Pancreas (tissue), 10 donors: Measurements from ENCODE around the gene ASXL3. TPM values are rescaled to one million over a fixed set of nuclear protein-coding genes. Genes with fewer than 3 reads are reported as not detected.

ENCODE experiments used
- ATAC-seq, 4 donors: fragments of 200-7000 bp; cut with Tn5 transposase; one replicate each; pipeline versions ENCODE4 v1.8.0 to v1.9.1; 2020; ENCODE audit warnings: mild to moderate bottlenecking in 4 of 4, moderate library complexity in 4 of 4
- DNase-seq, 6 donors: peaks; one replicate each; pipeline ENCODE4 v3.0.0-alpha.2; 2020
- FAIRE-seq: peaks from 2 replicates; lab custom pipeline; 2012; peaks lifted over from hg19 to GRCh38; lab: Jason Lieb, UNC
- H3K27ac ChIP-seq, 4 donors: fragments of 200-600 bp; sonication (generic); 1 replicate in 3 of 4; 2 replicates in 1 of 4; pipeline versions ENCODE4 v1.5.0 to v1.8.0; 2020
- H3K27me3 ChIP-seq, 4 donors: fragments of 200-600 bp; one replicate each; pipeline ENCODE4 v1.8.0; 2021
- H3K36me3 ChIP-seq, 3 donors: fragments of 200-600 bp; sonication (generic) in 1 of 3; one replicate each; pipeline versions ENCODE4 v1.5.0 to v1.8.0; 2020 to 2021
- H3K4me1 ChIP-seq, 3 donors: fragments of 200-600 bp; one replicate each; pipeline ENCODE4 v1.8.0; 2021
- H3K4me3 ChIP-seq, 4 donors: fragments of 200-600 bp; sonication (generic) in 2 of 4; one replicate each; pipeline versions ENCODE4 v1.5.0 to v1.8.0; 2020 to 2021
- H3K9me3 ChIP-seq, 4 donors: fragments of 200-600 bp; one replicate each; pipeline ENCODE4 v1.8.0; 2021
- WGBS, 2 donors: extraction: QIAGEN DNeasy Blood & Tissue Kit; methylation state at CpG; one replicate each; pipeline ENCODE4 v1.1.7; 2013; 5-methylcytosine and 5-hydroxymethylcytosine counted together
- intact Hi-C, 3 donors: fragments of 100-400 bp; cut with DNase I; formaldehyde crosslinking; loops; one replicate each; pipeline versions ENCODE4 v1.11.1 to v1.14.2; 2022
- polyA plus RNA-seq, 2 donors: library from polyadenylated mRNA; stranded (reverse); fragments of 200-250 nt; gene quantifications; one replicate each; pipeline ENCODE4 v1.2.3, GENCODE V29; 2013
- total RNA-seq, 6 donors: library from RNA; stranded (reverse); fragmentation: NEBNext Ultra II Directional in 4 of 6; extraction: Animal tissue kit (Norgen Biotek cat#: 25700) in 4 of 6; gene quantifications; one replicate each; pipeline versions ENCODE4 v1.2.1 to v1.2.4, GENCODE V29; 2021 to 2023
- TF ChIP-seq, protein P1 (sequence below), 4 donors: fragments of 200-600 bp; sonication (generic) in 3 of 4; IDR thresholded peaks; one replicate each; pipeline versions ENCODE4 v1.5.0 to v1.8.0; 2021; ENCODE audit warnings: antibody characterized with exemption in 4 of 4
- donor health status: healthy with polysubstance abuse.
- donor health status: DM: no; HTN: no; CAD: no; lungs with moderate emphysema.
- donor health status: DM: no; HTN: no; CAD: no.
- donor health status: control.
- donor health status: control.
- donor health status: Bipolar disorder and iron deficiency.
- donor health status: DM: yes; HTN: yes; CAD: no.
- donor health status: DM: no; HTN: no; CAD: no.
- donor health status: DM: no; HTN: no; CAD: no.
- donor health status: DM: yes; HTN: yes; CAD: no.

Gene ASXL3
- total and polyA plus RNA-seq, 8 donors: 0.49 to 2.5 (median 1.6) TPM

- Histone ChIP-seq H3K27ac (no peak overlapping the region), H3K4me3 (no peak overlapping the region), H3K27me3 (no peaks in the 10 kb centered on the region), H3K9me3 (no peaks in the 10 kb centered on the region), H3K36me3 (no peaks in the 10 kb centered on the region), H3K4me1 (no peaks in the 10 kb centered on the region)
- TF ChIP-seq, protein P1, sequence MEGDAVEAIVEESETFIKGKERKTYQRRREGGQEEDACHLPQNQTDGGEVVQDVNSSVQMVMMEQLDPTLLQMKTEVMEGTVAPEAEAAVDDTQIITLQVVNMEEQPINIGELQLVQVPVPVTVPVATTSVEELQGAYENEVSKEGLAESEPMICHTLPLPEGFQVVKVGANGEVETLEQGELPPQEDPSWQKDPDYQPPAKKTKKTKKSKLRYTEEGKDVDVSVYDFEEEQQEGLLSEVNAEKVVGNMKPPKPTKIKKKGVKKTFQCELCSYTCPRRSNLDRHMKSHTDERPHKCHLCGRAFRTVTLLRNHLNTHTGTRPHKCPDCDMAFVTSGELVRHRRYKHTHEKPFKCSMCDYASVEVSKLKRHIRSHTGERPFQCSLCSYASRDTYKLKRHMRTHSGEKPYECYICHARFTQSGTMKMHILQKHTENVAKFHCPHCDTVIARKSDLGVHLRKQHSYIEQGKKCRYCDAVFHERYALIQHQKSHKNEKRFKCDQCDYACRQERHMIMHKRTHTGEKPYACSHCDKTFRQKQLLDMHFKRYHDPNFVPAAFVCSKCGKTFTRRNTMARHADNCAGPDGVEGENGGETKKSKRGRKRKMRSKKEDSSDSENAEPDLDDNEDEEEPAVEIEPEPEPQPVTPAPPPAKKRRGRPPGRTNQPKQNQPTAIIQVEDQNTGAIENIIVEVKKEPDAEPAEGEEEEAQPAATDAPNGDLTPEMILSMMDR (IDR thresholded peaks at IDR 0.05): no peak
- WGBS, 2 donors: 79 to 91% methylated on average over 2 of the region's 2 CpGs
- FAIRE-seq (no peak), ATAC-seq (no peak), DNase-seq (no peak)
- intact Hi-C loops: no loop called here
These were observed 79.0 kb downstream of the ASXL3 start for GRCh38 chr18:33656889-33657448.

GRCh38 chr18:33660696-33661310 lies 82.8 kb downstream of the ASXL3 start:
- Histone ChIP-seq H3K4me1 (no peaks in the 10 kb centered on the region), H3K27me3 (no peaks in the 10 kb centered on the region), H3K9me3 (no peaks in the 10 kb centered on the region), H3K4me3 (no peak overlapping the region), H3K36me3 (no peaks in the 10 kb centered on the region), H3K27ac (no peak overlapping the region)
- TF ChIP-seq, protein P1 (IDR thresholded peaks at IDR 0.05): no peak
- intact Hi-C loops: no loop called here
- ATAC-seq (no peak), DNase-seq (no peak), FAIRE-seq (no peak)
- WGBS, 2 donors: 72 to 88% methylated on average over 2 of the region's 2 CpGs

DNA sequence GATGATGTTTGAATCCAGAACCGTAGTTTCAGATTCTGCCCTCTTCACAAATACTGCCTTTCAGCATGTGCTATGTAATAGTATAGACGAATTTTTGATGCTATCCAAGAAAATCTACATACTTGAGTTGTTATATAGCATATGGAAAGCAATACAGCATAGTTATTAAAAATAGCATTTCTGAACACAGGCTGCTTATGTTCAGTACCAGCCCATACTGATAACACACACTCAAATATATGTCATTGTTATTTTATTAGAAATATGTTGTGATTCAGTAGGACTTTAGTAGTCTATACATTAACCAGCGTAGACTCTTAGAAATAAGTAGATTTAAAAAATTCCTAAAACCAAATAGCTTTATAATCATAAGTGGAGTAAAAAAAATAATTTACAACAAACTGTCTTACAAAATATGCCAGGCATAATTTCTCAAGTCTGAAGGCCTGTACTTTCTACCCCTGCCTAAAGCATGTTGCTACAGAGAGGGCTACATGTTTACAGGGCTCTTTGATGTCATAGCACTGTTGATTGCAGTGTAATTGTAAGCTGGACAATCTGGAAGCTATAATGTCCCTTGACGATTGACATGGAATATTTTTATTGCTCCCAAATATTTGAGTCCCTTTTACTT lies 86.3 kb downstream of the ASXL3 start:
- H3K4me3 ChIP-seq: no peak overlapping the region
- DNase-seq (no peak), FAIRE-seq (no peak), ATAC-seq (no peak)
- H3K27me3 ChIP-seq: no peaks in the 10 kb centered on the region
- H3K4me1 ChIP-seq: no peaks in the 10 kb centered on the region
- WGBS, 2 donors: 63 to 72% methylated on average over 4 of the region's 4 CpGs
- H3K27ac ChIP-seq: no peak overlapping the region
- H3K36me3 ChIP-seq: no peaks in the 10 kb centered on the region
- TF ChIP-seq, protein P1 (IDR thresholded peaks at IDR 0.05): no peak
- intact Hi-C loops: no loop called here
- no peaks in the 10 kb centered on the region for H3K9me3 ChIP-seq

DNA sequence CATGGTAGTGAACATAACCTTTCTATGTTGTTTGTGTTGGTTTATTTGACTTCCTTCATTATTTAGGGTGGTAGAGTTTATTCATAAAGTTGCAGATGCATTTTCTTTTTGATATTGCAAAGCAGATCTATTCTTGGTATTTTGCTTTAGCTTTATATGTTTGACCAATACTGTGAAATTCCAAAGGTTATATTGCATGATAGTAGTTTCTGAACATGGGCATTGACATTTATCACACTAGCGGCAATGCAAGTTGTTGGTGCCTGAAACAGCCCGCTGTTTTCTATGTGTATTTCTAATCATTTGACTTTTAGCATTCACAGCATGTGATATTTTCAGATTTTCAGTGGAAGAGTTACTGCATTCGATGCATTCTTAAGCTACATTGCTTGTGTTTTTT lies 87.2 kb downstream of the ASXL3 start:
- no peak overlapping the region for H3K4me3 ChIP-seq
- ATAC-seq: no peak
- intact Hi-C loops: no loop called here
- TF ChIP-seq, protein P1 (IDR thresholded peaks at IDR 0.05): no peak
- 82 to 85% methylated on average over 3 of the region's 3 CpGs for WGBS, 2 donors
- no peaks in the 10 kb centered on the region for H3K27me3 ChIP-seq
- no peaks in the 10 kb centered on the region for H3K9me3 ChIP-seq
- H3K36me3 ChIP-seq: no peaks in the 10 kb centered on the region
- no peak for FAIRE-seq
- H3K27ac ChIP-seq: no peak overlapping the region
- H3K4me1 ChIP-seq: no peaks in the 10 kb centered on the region
- no peak for DNase-seq

DNA sequence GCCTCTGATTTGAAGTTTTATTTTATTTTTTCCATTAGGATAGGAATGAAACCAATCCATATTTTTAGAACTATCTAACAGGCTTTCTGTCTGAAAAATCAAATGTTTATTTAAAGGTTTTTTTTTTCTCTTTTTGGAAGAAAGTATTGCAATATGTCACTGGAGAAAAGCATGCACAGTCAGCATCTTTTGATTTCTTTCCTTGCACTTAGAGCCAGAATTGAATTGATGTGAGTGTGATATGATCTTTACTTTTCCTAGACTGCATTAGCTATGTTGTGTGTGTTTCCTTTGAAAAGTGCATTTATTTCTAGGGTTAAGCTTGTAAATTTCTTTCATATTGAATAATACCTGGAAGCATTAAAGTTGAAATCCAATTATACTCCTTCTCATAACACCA lies 87.6 kb downstream of the ASXL3 start:
- ATAC-seq (no peak), DNase-seq (no peak), FAIRE-seq (no peak)
- TF ChIP-seq, protein P1 (IDR thresholded peaks at IDR 0.05): no peak
- Histone ChIP-seq H3K4me1 (no peaks in the 10 kb centered on the region), H3K27ac (no peak overlapping the region), H3K4me3 (no peak overlapping the region), H3K9me3 (no peaks in the 10 kb centered on the region), H3K27me3 (no peaks in the 10 kb centered on the region), H3K36me3 (no peaks in the 10 kb centered on the region)
- intact Hi-C loops: no loop called here
